GM12892 (cell line): Measurements from ENCODE around the gene XPR1.

Experiments used
- POLR2A ChIP-seq: IDR thresholded peaks from 2 replicates; pipeline ENCODE4 v1.6.1; 2011; ENCODE audit warnings: low read depth, low read length, control low read depth
- POLR2AphosphoS5 ChIP-seq: IDR thresholded peaks from 2 replicates; pipeline ENCODE4 v1.6.1; 2011; ENCODE audit warnings: low read depth, low read length, control low read depth

GRCh38 chr1:180838535-180838934 lies 206.7 kb downstream of the XPR1 start:
- no peak for TF ChIP-seq POLR2A
- no peak for TF ChIP-seq POLR2AphosphoS5
